ENCODE results near the gene AMZ2.

DNA sequence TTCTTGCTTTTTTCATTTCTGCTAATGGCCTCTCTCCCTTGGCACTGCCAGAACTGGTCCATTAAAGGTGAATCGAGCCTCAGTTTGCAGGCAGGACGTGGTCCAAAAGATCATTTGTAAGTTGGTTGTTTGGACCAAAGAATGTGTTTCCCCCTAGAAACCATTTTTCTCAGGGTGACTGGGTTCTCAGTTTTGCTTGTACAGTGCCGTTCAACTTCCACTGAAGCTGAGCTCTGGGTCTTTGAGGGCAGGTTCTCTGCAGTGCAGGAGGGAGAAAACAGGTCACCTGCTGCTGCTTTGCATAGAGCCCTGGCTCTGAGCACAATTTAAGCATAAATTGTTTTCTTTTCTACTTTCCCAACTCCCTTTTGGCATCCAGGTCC lies 9.0 kb upstream of the AMZ2 start:
- TF ChIP-seq, protein P1, sequence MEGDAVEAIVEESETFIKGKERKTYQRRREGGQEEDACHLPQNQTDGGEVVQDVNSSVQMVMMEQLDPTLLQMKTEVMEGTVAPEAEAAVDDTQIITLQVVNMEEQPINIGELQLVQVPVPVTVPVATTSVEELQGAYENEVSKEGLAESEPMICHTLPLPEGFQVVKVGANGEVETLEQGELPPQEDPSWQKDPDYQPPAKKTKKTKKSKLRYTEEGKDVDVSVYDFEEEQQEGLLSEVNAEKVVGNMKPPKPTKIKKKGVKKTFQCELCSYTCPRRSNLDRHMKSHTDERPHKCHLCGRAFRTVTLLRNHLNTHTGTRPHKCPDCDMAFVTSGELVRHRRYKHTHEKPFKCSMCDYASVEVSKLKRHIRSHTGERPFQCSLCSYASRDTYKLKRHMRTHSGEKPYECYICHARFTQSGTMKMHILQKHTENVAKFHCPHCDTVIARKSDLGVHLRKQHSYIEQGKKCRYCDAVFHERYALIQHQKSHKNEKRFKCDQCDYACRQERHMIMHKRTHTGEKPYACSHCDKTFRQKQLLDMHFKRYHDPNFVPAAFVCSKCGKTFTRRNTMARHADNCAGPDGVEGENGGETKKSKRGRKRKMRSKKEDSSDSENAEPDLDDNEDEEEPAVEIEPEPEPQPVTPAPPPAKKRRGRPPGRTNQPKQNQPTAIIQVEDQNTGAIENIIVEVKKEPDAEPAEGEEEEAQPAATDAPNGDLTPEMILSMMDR (conservative IDR thresholded peaks at IDR 0.05 in 1 of 2, IDR thresholded peaks at IDR 0.05 in 1 of 2; ENCODE audit: extremely low read depth in 1 of 2, insufficient read depth in 1 of 2, low read depth in 1 of 2, low read length in 2 of 2), result no peak
- no peak for TF ChIP-seq EZH2 (IDR thresholded peaks at IDR 0.05; ENCODE audit: borderline replicate concordance, low read length)

Data from mammary epithelial cell (primary cell).